PC-3 (cell line): Measurements from ENCODE around the gene CNR1. TPM values are rescaled to one million over a fixed set of nuclear protein-coding genes. Genes with fewer than 3 reads are reported as not detected.
"Not testable (repeated sequence)": the region's sequence is repeated elsewhere in the genome, so short reads cannot be mapped to it uniquely, and the experiment has no call there.

Experiments used
- ATAC-seq: fragments of 200-7000 bp; cut with Tn5 transposase; 2 replicates; pipeline ENCODE4 v1.9.1; 2020; ENCODE audit warnings: mild to moderate bottlenecking, moderate library complexity
- BruUV-seq: library from RNA; stranded (reverse); fragments of 400-500 nt; replicated peaks from 2 replicates; lab custom pipeline; 2021; lab: Mats Ljungman, UMichigan
- CTCF ChIA-PET: fragments of 300-600 bp; sonication (Branson Sonifier 250); formaldehyde crosslinking; loops from one replicate; lab custom pipeline; 2022; ENCODE audit warnings: antibody characterized with exemption; lab: Charles Lee
- POLR2A ChIA-PET: fragments of 300-600 bp; sonication (Branson Sonifier 250); formaldehyde crosslinking; loops from one replicate; lab custom pipeline; 2022; ENCODE audit warnings: antibody characterized with exemption; ENCODE audit not compliant: unreplicated experiment; lab: Charles Lee
- DNase-seq: peaks from one replicate; pipeline ENCODE4 v3.0.0-alpha.2; 2015
- H2AFZ ChIP-seq: fragments of 300-600 bp; sonication (generic); 2 replicates; pipeline ENCODE4 v1.6.0; 2016; ENCODE audit warnings: antibody characterized with exemption, low read length
- H3F3A ChIP-seq: fragments of 300-600 bp; sonication (generic); one replicate; pipeline ENCODE4 v1.6.0; 2017; ENCODE audit warnings: antibody characterized with exemption, low read length, control low read depth, mild to moderate bottlenecking; ENCODE audit not compliant: unreplicated experiment
- H3K27ac ChIP-seq: fragments of 300-600 bp; sonication (generic); 2 replicates; pipeline ENCODE4 v1.5.1; 2016; ENCODE audit warnings: mild to moderate bottlenecking, low read length
- H3K27me3 ChIP-seq: fragments of 300-600 bp; sonication (generic); 2 replicates; pipeline ENCODE4 v1.6.1; 2016; ENCODE audit warnings: low read length, mixed read lengths
- H3K36me3 ChIP-seq: fragments of 300-600 bp; sonication (generic); 2 replicates; pipeline ENCODE4 v1.6.1; 2016; ENCODE audit warnings: low read depth, mixed run types, low read length, mixed read lengths
- H3K4me1 ChIP-seq: fragments of 300-600 bp; sonication (generic); 2 replicates; pipeline ENCODE4 v1.5.1; 2016; ENCODE audit warnings: low read length; ENCODE audit not compliant: insufficient read depth
- H3K4me2 ChIP-seq: fragments of 300-600 bp; sonication (generic); 2 replicates; pipeline ENCODE4 v1.6.0; 2016; ENCODE audit warnings: low read length
- H3K4me3 ChIP-seq: fragments of 300-600 bp; sonication (generic); 2 replicates; pipeline ENCODE4 v1.5.1; 2016; ENCODE audit warnings: mild to moderate bottlenecking, low read length, mixed read lengths
- H3K79me2 ChIP-seq: fragments of 300-600 bp; sonication (generic); 2 replicates; pipeline ENCODE4 v1.6.1; 2017; ENCODE audit warnings: low read length, mixed read lengths
- H3K9ac ChIP-seq: fragments of 300-600 bp; sonication (generic); 2 replicates; pipeline ENCODE4 v1.6.0; 2016; ENCODE audit warnings: mild to moderate bottlenecking, low read length
- H3K9me2 ChIP-seq: fragments of 300-600 bp; sonication (generic); replicated peaks from 2 replicates; pipeline ENCODE4 v1.6.1; 2016; ENCODE audit warnings: mixed run types, low read length, mixed read lengths
- H3K9me3 ChIP-seq: fragments of 300-600 bp; sonication (generic); 2 replicates; pipeline ENCODE4 v1.6.1; 2016; ENCODE audit warnings: low read length, mixed read lengths
- H4K20me1 ChIP-seq: fragments of 300-600 bp; sonication (generic); 2 replicates; pipeline ENCODE4 v1.6.1; 2016; ENCODE audit warnings: low read length, mixed read lengths
- CTCF ChIP-seq: fragments of 300-600 bp; sonication (generic); conservative IDR thresholded peaks from 2 replicates; pipeline ENCODE4 v1.5.1; 2017; ENCODE audit warnings: antibody characterized with exemption, low read depth, mild to moderate bottlenecking, low read length
- EZH2 ChIP-seq: fragments of 300-600 bp; sonication (generic); IDR thresholded peaks from one replicate; pipeline ENCODE4 v1.6.1; 2017; ENCODE audit warnings: antibody characterized with exemption, mild to moderate bottlenecking, low read length; ENCODE audit not compliant: unreplicated experiment
- EZH2phosphoT487 ChIP-seq: fragments of 300-600 bp; sonication (generic); IDR thresholded peaks from 2 replicates; pipeline ENCODE4 v1.6.1; 2018; ENCODE audit warnings: mild to moderate bottlenecking, antibody characterized with exemption, low read length, borderline replicate concordance
- intact Hi-C: fragments of 100-400 bp; cut with micrococcal nuclease; formaldehyde crosslinking; loops from 2 replicates; pipeline ENCODE4 v1.9.0; 2023
- total RNA-seq: library from RNA; depleted of rRNA; stranded (reverse); fragments of >200 nt; gene quantifications from 2 replicates; pipeline ENCODE4 v1.2.3, GENCODE V29; 2014

CNR1 gene
- total RNA-seq, 1 experiment from 2014 or later, result not detected

- ATAC-seq (no peak), DNase-seq (no peak)
- intact Hi-C loops, result no loop called here
- no peak overlapping the region for H3K9ac ChIP-seq
- no peaks in the 10 kb centered on the region for H3K36me3 ChIP-seq
- no peaks in the 10 kb centered on the region for H3F3A ChIP-seq
- H3K27ac ChIP-seq, result no peak overlapping the region
- ChIA-PET POLR2A (no interaction called here), CTCF (no interaction called here)
- no peak overlapping the region for H3K4me3 ChIP-seq
- H2AFZ ChIP-seq, result no peak overlapping the region
- H3K27me3 ChIP-seq, result no peaks in the 10 kb centered on the region
- H4K20me1 ChIP-seq, result no peaks in the 10 kb centered on the region
- H3K4me2 ChIP-seq, result no peak overlapping the region
- H3K79me2 ChIP-seq, result no peaks in the 10 kb centered on the region
- TF ChIP-seq EZH2phosphoT487 (no peak), EZH2 (no peak), CTCF (no peak)
- no peaks in the 10 kb centered on the region for H3K4me1 ChIP-seq
- no peaks in the 10 kb centered on the region for H3K9me2 ChIP-seq
- no peaks in the 10 kb centered on the region for H3K9me3 ChIP-seq
- no TSS peak for BruUV-seq
Measured at GRCh38 chr6:88209301-88209700, 43.2 kb upstream of the CNR1 start.

DNA sequence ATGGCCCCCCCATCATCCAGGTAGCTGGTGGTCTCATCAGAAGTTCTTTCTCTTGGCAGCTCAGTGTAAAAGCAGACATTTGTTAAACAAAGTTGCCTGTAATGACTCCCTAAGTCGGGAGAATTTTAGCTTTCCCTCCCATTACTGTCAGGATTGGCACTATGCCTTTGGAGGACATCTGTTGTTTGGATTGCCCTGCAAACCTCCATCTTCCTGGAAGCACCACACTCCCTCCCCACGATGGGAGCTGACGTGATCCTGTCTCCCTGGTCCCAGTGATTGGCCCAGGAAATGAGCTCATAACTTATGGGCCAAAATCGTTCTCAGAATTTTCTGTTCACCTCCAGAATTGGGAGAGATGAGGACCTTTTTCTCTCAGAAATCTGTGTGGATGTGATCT is 42.6 kb upstream of the CNR1 start:
- DNase-seq (no peak), ATAC-seq (no peak)
- Histone ChIP-seq H3K4me2 (no peak overlapping the region), H3K4me3 (no peak overlapping the region), H3K27ac (no peak overlapping the region), H3K27me3 (no peaks in the 10 kb centered on the region), H3K79me2 (no peaks in the 10 kb centered on the region), H3K9me3 (no peaks in the 10 kb centered on the region), H3K9me2 (no peaks in the 10 kb centered on the region), H3K36me3 (no peaks in the 10 kb centered on the region), H3K9ac (no peak overlapping the region), H4K20me1 (no peaks in the 10 kb centered on the region), H2AFZ (no peak overlapping the region), H3F3A (no peaks in the 10 kb centered on the region), H3K4me1 (no peaks in the 10 kb centered on the region)
- ChIA-PET CTCF (no interaction called here), POLR2A (no interaction called here)
- TF ChIP-seq CTCF, result no peak
- intact Hi-C loops, result no loop called here
- BruUV-seq, result no TSS peak

GRCh38 chr6:88201734-88202133 is 35.6 kb upstream of the CNR1 start:
- DNase-seq, H4K20me1 ChIP-seq, H3K4me1 ChIP-seq, H3K4me2 ChIP-seq, H3K4me3 ChIP-seq, ATAC-seq, H3K9ac ChIP-seq, POLR2A ChIA-PET, H3K79me2 ChIP-seq, H3K9me2 ChIP-seq, CTCF ChIA-PET, intact Hi-C loops, H2AFZ ChIP-seq, H3K9me3 ChIP-seq, H3F3A ChIP-seq, H3K27me3 ChIP-seq, H3K36me3 ChIP-seq, H3K27ac ChIP-seq, BruUV-seq: not testable (repeated sequence)
